H9 (cell line): ENCODE data around the gene NID1. TPM values are rescaled to one million over a fixed set of nuclear protein-coding genes. Genes with fewer than 3 reads are reported as not detected.

Source experiments
- DNase-seq: peaks from one replicate; pipeline ENCODE4 v3.0.0-alpha.2; 2017
- H2AFZ ChIP-seq: one replicate; pipeline ENCODE4 v1.6.1; 2013; ENCODE audit warnings: mild to moderate bottlenecking, low read length, control low read depth, moderate library complexity
- H2AK5ac ChIP-seq: 2 replicates; pipeline ENCODE4 v1.6.1; 2013; ENCODE audit warnings: low read length, control low read depth, mixed read lengths; ENCODE audit not compliant: insufficient read length
- H2BK120ac ChIP-seq: one replicate; pipeline ENCODE4 v1.6.1; 2013; ENCODE audit warnings: low read depth, mild to moderate bottlenecking, low read length, control low read depth, inconsistent platforms; ENCODE audit not compliant: poor library complexity, severe bottlenecking
- H2BK12ac ChIP-seq: 2 replicates; pipeline ENCODE4 v1.6.1; 2013; ENCODE audit warnings: low read length, control low read depth, mixed read lengths, low read depth; ENCODE audit not compliant: insufficient read length
- H2BK15ac ChIP-seq: 2 replicates; pipeline ENCODE4 v1.6.1; 2013; ENCODE audit warnings: low read depth, low read length, control low read depth
- H2BK20ac ChIP-seq: one replicate; pipeline ENCODE4 v1.6.1; 2013; ENCODE audit warnings: low read depth, mild to moderate bottlenecking, low read length, control low read depth, inconsistent platforms; ENCODE audit not compliant: poor library complexity, severe bottlenecking
- H2BK5ac ChIP-seq: 2 replicates; pipeline ENCODE4 v1.6.1; 2013; ENCODE audit warnings: low read length, control low read depth, mixed read lengths; ENCODE audit not compliant: insufficient read length
- H3K14ac ChIP-seq: 2 replicates; pipeline ENCODE4 v1.6.1; 2013; ENCODE audit warnings: low read length, control low read depth; ENCODE audit not compliant: insufficient read depth
- H3K18ac ChIP-seq: 2 replicates; pipeline ENCODE4 v1.6.1; 2013; ENCODE audit warnings: low read depth, mild to moderate bottlenecking, mixed read lengths, low read length, control low read depth; ENCODE audit not compliant: insufficient read length
- H3K23ac ChIP-seq: 2 replicates; pipeline ENCODE4 v1.6.1; 2013; ENCODE audit warnings: low read length, control low read depth, mixed read lengths, low read depth; ENCODE audit not compliant: insufficient read length
- H3K23me2 ChIP-seq: 2 replicates; pipeline ENCODE4 v1.6.1; 2013; ENCODE audit warnings: low read depth, mild to moderate bottlenecking, mixed read lengths, low read length, control low read depth; ENCODE audit not compliant: insufficient read length, poor library complexity, severe bottlenecking
- H3K27ac ChIP-seq: 2 replicates; pipeline ENCODE4 v1.5.1; 2013; ENCODE audit warnings: low read length, control low read depth, mixed read lengths, low read depth; ENCODE audit not compliant: insufficient read length
- H3K27me3 ChIP-seq: 2 replicates; pipeline ENCODE4 v1.6.1; 2013; ENCODE audit warnings: low read length, control low read depth, inconsistent platforms; ENCODE audit not compliant: insufficient read depth
- H3K4ac ChIP-seq: 2 replicates; pipeline ENCODE4 v1.6.1; 2013; ENCODE audit warnings: low read depth, mild to moderate bottlenecking, control low read depth, inconsistent platforms, low read length, moderate library complexity
- H3K4me1 ChIP-seq: 2 replicates; pipeline ENCODE4 v1.6.1; 2013; ENCODE audit warnings: low read length, control low read depth, inconsistent platforms; ENCODE audit not compliant: insufficient read depth
- H3K4me2 ChIP-seq: 2 replicates; pipeline ENCODE4 v1.6.1; 2013; ENCODE audit warnings: low read length, control low read depth, mixed read lengths; ENCODE audit not compliant: insufficient read length, insufficient read depth
- H3K56ac ChIP-seq: 2 replicates; pipeline ENCODE4 v1.6.1; 2013; ENCODE audit warnings: low read depth, mild to moderate bottlenecking, mixed read lengths, low read length, control low read depth; ENCODE audit not compliant: insufficient read length
- H3K79me1 ChIP-seq: 2 replicates; pipeline ENCODE4 v1.6.1; 2013; ENCODE audit warnings: low read depth, mild to moderate bottlenecking, moderate library complexity, low read length, control low read depth, inconsistent platforms; ENCODE audit not compliant: insufficient read depth, poor library complexity, severe bottlenecking
- H3K79me2 ChIP-seq: 2 replicates; pipeline ENCODE4 v1.6.1; 2013; ENCODE audit warnings: low read length, control low read depth, inconsistent platforms; ENCODE audit not compliant: insufficient read depth
- H3K9ac ChIP-seq: 2 replicates; pipeline ENCODE4 v1.6.1; 2013; ENCODE audit warnings: low read length, control low read depth, mixed read lengths; ENCODE audit not compliant: insufficient read length; ENCODE audit errors: extremely low read depth
- H3K9me3 ChIP-seq: one replicate; pipeline ENCODE4 v1.6.1; 2013; ENCODE audit warnings: low read depth, low read length, inconsistent platforms; ENCODE audit not compliant: control insufficient read depth
- H3T11ph ChIP-seq: one replicate; pipeline ENCODE4 v1.6.1; 2013; ENCODE audit warnings: mild to moderate bottlenecking, low read length, control low read depth, inconsistent platforms
- H4K20me1 ChIP-seq: one replicate; pipeline ENCODE4 v1.6.1; 2013; ENCODE audit not compliant: control insufficient read depth, insufficient read length, insufficient read depth
- H4K5ac ChIP-seq: 2 replicates; pipeline ENCODE4 v1.6.1; 2013; ENCODE audit warnings: low read depth, mild to moderate bottlenecking, mixed read lengths, low read length, control low read depth; ENCODE audit not compliant: insufficient read length
- H4K8ac ChIP-seq: replicated peaks from 2 replicates; pipeline ENCODE4 v1.6.1; 2013; ENCODE audit warnings: low read length, control low read depth, mixed read lengths, low read depth; ENCODE audit not compliant: insufficient read length
- H4K91ac ChIP-seq: 2 replicates; pipeline ENCODE4 v1.6.1; 2013; ENCODE audit warnings: low read depth, mild to moderate bottlenecking, moderate library complexity, mixed read lengths, low read length, control low read depth; ENCODE audit not compliant: insufficient read length
- H3K27ac Mint-ChIP-seq, 3 experiments: 2 replicates in 2 of 3; 3 replicates in 1 of 3; pipeline ENCODE4 v1.8.0; 2020 to 2021; ENCODE audit warnings: mixed read lengths in 3 of 3, mild to moderate bottlenecking in 1 of 3, moderate library complexity in 1 of 3
- H3K27me3 Mint-ChIP-seq: 2 replicates; pipeline ENCODE4 v1.8.0; 2021; ENCODE audit warnings: low read depth, mild to moderate bottlenecking, moderate library complexity, mixed read lengths
- H3K36me3 Mint-ChIP-seq, 3 experiments: 2 replicates in 2 of 3; 3 replicates in 1 of 3; pipeline ENCODE4 v1.8.0; 2020 to 2021; ENCODE audit warnings: low read depth in 3 of 3, mixed read lengths in 3 of 3; ENCODE audit not compliant: insufficient read depth in 1 of 3
- H3K4me1 Mint-ChIP-seq, 2 experiments: 2 replicates each; pipeline ENCODE4 v1.8.0; 2020; ENCODE audit warnings: mixed read lengths in 2 of 2
- H3K4me3 Mint-ChIP-seq, 2 experiments: 2 replicates in 1 of 2; 3 replicates in 1 of 2; pipeline ENCODE4 v1.8.0; 2020 to 2021; ENCODE audit warnings: mild to moderate bottlenecking in 2 of 2, mixed read lengths in 2 of 2, moderate library complexity in 1 of 2
- H3K9me3 Mint-ChIP-seq, 2 experiments: 2 replicates in 1 of 2; 3 replicates in 1 of 2; pipeline ENCODE4 v1.8.0; 2020; ENCODE audit warnings: mild to moderate bottlenecking in 2 of 2, mixed read lengths in 2 of 2, moderate library complexity in 1 of 2
- WGBS: extraction: QIAGEN DNeasy Blood & Tissue Kit; methylation state at CpG from one replicate; pipeline ENCODE4 v1.1.7; 2013; ENCODE audit warnings: missing lambda C conversion rate, low lambda C conversion rate, mixed read lengths; ENCODE audit not compliant: insufficient read length; ENCODE audit errors: extremely low coverage; 5-methylcytosine and 5-hydroxymethylcytosine counted together
- total RNA-seq: library from RNA; stranded (reverse); gene quantifications from 2 replicates; pipeline ENCODE4 v1.2.1, GENCODE V29; 2021
- TF ChIP-seq, protein P1 (sequence below): fragments of 200-600 bp; sonication (generic); conservative IDR thresholded peaks from 3 replicates; pipeline ENCODE4 v1.8.0; 2021; ENCODE audit warnings: antibody characterized with exemption, mild to moderate bottlenecking

The NID1 gene
- total RNA-seq, 1 experiment from 2014 or later, result 28.5 TPM

DNA sequence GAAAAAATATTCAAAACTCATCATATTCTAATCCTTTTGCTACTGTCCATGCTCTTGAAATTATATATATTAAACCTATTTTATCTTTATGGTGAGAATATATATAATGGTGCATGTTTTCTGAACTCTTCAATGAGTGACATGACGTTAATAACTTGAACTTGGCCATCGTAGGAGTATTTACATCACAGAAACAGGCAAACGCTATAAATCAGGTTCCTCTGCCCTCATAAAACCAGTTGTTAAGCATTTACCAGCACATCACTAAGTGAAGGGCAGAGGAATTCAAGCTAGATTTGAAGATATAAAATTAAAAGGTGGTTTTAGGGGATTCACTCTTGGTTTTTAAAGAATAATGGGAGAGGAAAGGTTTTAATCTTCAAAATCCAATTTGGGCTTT is 20.5 kb downstream of the NID1 start:
- Histone ChIP-seq H4K91ac (no peak overlapping the region), H4K20me1 (no peaks in the 10 kb centered on the region), H3K9me3 (no peaks in the 10 kb centered on the region), H3T11ph (no peak overlapping the region), H3K27ac (no peak overlapping the region), H3K23me2 (no peaks in the 10 kb centered on the region), H3K4ac (no peak overlapping the region), H3K79me2 (no peaks in the 10 kb centered on the region), H2BK20ac (no peak overlapping the region), H3K4me1 (no peaks in the 10 kb centered on the region; the same call in 1 of the 2 replicates), H4K5ac (no peak overlapping the region), H3K56ac (no peak overlapping the region), H3K18ac (no peak overlapping the region), H2BK5ac (no peak overlapping the region), H3K27me3 (no peaks in the 10 kb centered on the region), H2AFZ (no peak overlapping the region), H3K9ac (no peak overlapping the region), H3K4me2 (no peak overlapping the region), H3K79me1 (no peaks in the 10 kb centered on the region), H2BK12ac (no peak overlapping the region), H3K14ac (no peak overlapping the region), H4K8ac (no peak overlapping the region), H3K23ac (no peak overlapping the region), H2BK120ac (no peak overlapping the region), H2BK15ac (no peak overlapping the region), H2AK5ac (no peak overlapping the region)
- TF ChIP-seq, protein P1, sequence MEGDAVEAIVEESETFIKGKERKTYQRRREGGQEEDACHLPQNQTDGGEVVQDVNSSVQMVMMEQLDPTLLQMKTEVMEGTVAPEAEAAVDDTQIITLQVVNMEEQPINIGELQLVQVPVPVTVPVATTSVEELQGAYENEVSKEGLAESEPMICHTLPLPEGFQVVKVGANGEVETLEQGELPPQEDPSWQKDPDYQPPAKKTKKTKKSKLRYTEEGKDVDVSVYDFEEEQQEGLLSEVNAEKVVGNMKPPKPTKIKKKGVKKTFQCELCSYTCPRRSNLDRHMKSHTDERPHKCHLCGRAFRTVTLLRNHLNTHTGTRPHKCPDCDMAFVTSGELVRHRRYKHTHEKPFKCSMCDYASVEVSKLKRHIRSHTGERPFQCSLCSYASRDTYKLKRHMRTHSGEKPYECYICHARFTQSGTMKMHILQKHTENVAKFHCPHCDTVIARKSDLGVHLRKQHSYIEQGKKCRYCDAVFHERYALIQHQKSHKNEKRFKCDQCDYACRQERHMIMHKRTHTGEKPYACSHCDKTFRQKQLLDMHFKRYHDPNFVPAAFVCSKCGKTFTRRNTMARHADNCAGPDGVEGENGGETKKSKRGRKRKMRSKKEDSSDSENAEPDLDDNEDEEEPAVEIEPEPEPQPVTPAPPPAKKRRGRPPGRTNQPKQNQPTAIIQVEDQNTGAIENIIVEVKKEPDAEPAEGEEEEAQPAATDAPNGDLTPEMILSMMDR, result no peak
- H3K4me1 Mint-ChIP-seq, result 0 out of 4 replicates have a peak, but pooled peaks cover 0 to 4% of the 10 kb centered on the region in 2 experiments
- no peak overlapping the region for H3K4me3 Mint-ChIP-seq
- no peaks in the 10 kb centered on the region for H3K27me3 Mint-ChIP-seq
- peaks cover 2 to 3% of the 10 kb centered on the region in 2 experiments; a peak in 2 of 5 replicates for H3K9me3 Mint-ChIP-seq
- H3K27ac Mint-ChIP-seq, result no peak overlapping the region
- peaks cover 4 to 17% (median 9%) of the 10 kb centered on the region in 3 experiments; a peak in 5 of 7 replicates for H3K36me3 Mint-ChIP-seq
- DNase-seq, result no peak
- WGBS, result no CpG with 5 or more reads among the region's 3 CpGs
